Thyroid gland (tissue), 4 donors: ENCODE results near the gene FBXL20.

ENCODE experiments used
- POLR2A ChIP-seq, 2 donors: fragments of 450-650 bp; IDR thresholded peaks; one replicate each; pipeline ENCODE4 v1.6.1; 2017; ENCODE audit warnings: antibody characterized with exemption in 2 of 2, mild to moderate bottlenecking in 2 of 2, moderate library complexity in 1 of 2
- TF ChIP-seq, protein P1 (sequence below), 6 experiments: fragments of 200-600 bp in 3 of 6; fragments of 450-650 bp in 3 of 6; sonication (generic) in 3 of 6; IDR thresholded peaks; one replicate each; pipeline ENCODE4 v1.5.1; 2016 to 2019; ENCODE audit warnings: antibody characterized with exemption in 6 of 6, mild to moderate bottlenecking in 2 of 6, inconsistent platforms in 1 of 6, moderate library complexity in 1 of 6

DNA sequence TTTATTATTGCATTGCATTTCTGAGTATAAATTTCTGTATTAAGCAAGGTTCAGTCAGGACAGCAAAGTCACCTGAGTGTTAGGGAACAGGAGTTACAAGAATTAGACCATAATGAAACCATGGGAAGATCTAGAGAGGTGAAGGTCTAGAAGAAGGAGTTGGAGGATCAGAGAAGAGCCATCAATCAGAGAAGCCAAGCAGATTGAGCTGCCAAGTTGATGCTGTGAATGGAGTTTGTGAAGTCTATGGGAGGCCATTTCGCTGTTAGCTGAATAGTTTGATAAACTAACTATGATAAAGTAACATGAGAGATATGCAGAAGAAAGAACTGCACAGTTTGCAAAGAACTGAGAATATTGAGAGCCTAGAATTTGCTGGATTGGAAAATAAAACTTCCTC lies 40.4 kb downstream of the FBXL20 start:
- TF ChIP-seq, protein P1, sequence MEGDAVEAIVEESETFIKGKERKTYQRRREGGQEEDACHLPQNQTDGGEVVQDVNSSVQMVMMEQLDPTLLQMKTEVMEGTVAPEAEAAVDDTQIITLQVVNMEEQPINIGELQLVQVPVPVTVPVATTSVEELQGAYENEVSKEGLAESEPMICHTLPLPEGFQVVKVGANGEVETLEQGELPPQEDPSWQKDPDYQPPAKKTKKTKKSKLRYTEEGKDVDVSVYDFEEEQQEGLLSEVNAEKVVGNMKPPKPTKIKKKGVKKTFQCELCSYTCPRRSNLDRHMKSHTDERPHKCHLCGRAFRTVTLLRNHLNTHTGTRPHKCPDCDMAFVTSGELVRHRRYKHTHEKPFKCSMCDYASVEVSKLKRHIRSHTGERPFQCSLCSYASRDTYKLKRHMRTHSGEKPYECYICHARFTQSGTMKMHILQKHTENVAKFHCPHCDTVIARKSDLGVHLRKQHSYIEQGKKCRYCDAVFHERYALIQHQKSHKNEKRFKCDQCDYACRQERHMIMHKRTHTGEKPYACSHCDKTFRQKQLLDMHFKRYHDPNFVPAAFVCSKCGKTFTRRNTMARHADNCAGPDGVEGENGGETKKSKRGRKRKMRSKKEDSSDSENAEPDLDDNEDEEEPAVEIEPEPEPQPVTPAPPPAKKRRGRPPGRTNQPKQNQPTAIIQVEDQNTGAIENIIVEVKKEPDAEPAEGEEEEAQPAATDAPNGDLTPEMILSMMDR (IDR thresholded peaks at IDR 0.05) = no peak
- TF ChIP-seq POLR2A (IDR thresholded peaks at IDR 0.05) = no peak
